H9 (cell line): ENCODE measurements around the gene VSIG10L. TPM values are rescaled to one million over a fixed set of nuclear protein-coding genes. Genes with fewer than 3 reads are reported as not detected.

ENCODE experiments used
- DNase-seq: peaks from one replicate; pipeline ENCODE4 v3.0.0-alpha.2; 2017
- H2AFZ ChIP-seq: one replicate; pipeline ENCODE4 v1.6.1; 2013; ENCODE audit warnings: mild to moderate bottlenecking, low read length, control low read depth, moderate library complexity
- H2AK5ac ChIP-seq: 2 replicates; pipeline ENCODE4 v1.6.1; 2013; ENCODE audit warnings: low read length, control low read depth, mixed read lengths; ENCODE audit not compliant: insufficient read length
- H2BK120ac ChIP-seq: one replicate; pipeline ENCODE4 v1.6.1; 2013; ENCODE audit warnings: low read depth, mild to moderate bottlenecking, low read length, control low read depth, inconsistent platforms; ENCODE audit not compliant: poor library complexity, severe bottlenecking
- H2BK12ac ChIP-seq: 2 replicates; pipeline ENCODE4 v1.6.1; 2013; ENCODE audit warnings: low read length, control low read depth, mixed read lengths, low read depth; ENCODE audit not compliant: insufficient read length
- H2BK15ac ChIP-seq: 2 replicates; pipeline ENCODE4 v1.6.1; 2013; ENCODE audit warnings: low read depth, low read length, control low read depth
- H2BK20ac ChIP-seq: one replicate; pipeline ENCODE4 v1.6.1; 2013; ENCODE audit warnings: low read depth, mild to moderate bottlenecking, low read length, control low read depth, inconsistent platforms; ENCODE audit not compliant: poor library complexity, severe bottlenecking
- H2BK5ac ChIP-seq: 2 replicates; pipeline ENCODE4 v1.6.1; 2013; ENCODE audit warnings: low read length, control low read depth, mixed read lengths; ENCODE audit not compliant: insufficient read length
- H3K14ac ChIP-seq: 2 replicates; pipeline ENCODE4 v1.6.1; 2013; ENCODE audit warnings: low read length, control low read depth; ENCODE audit not compliant: insufficient read depth
- H3K18ac ChIP-seq: 2 replicates; pipeline ENCODE4 v1.6.1; 2013; ENCODE audit warnings: low read depth, mild to moderate bottlenecking, mixed read lengths, low read length, control low read depth; ENCODE audit not compliant: insufficient read length
- H3K23ac ChIP-seq: 2 replicates; pipeline ENCODE4 v1.6.1; 2013; ENCODE audit warnings: low read length, control low read depth, mixed read lengths, low read depth; ENCODE audit not compliant: insufficient read length
- H3K23me2 ChIP-seq: 2 replicates; pipeline ENCODE4 v1.6.1; 2013; ENCODE audit warnings: low read depth, mild to moderate bottlenecking, mixed read lengths, low read length, control low read depth; ENCODE audit not compliant: insufficient read length, poor library complexity, severe bottlenecking
- H3K27ac ChIP-seq: 2 replicates; pipeline ENCODE4 v1.5.1; 2013; ENCODE audit warnings: low read length, control low read depth, mixed read lengths, low read depth; ENCODE audit not compliant: insufficient read length
- H3K27me3 ChIP-seq: 2 replicates; pipeline ENCODE4 v1.6.1; 2013; ENCODE audit warnings: low read length, control low read depth, inconsistent platforms; ENCODE audit not compliant: insufficient read depth
- H3K4ac ChIP-seq: 2 replicates; pipeline ENCODE4 v1.6.1; 2013; ENCODE audit warnings: low read depth, mild to moderate bottlenecking, control low read depth, inconsistent platforms, low read length, moderate library complexity
- H3K4me1 ChIP-seq: 2 replicates; pipeline ENCODE4 v1.6.1; 2013; ENCODE audit warnings: low read length, control low read depth, inconsistent platforms; ENCODE audit not compliant: insufficient read depth
- H3K4me2 ChIP-seq: 2 replicates; pipeline ENCODE4 v1.6.1; 2013; ENCODE audit warnings: low read length, control low read depth, mixed read lengths; ENCODE audit not compliant: insufficient read length, insufficient read depth
- H3K56ac ChIP-seq: 2 replicates; pipeline ENCODE4 v1.6.1; 2013; ENCODE audit warnings: low read depth, mild to moderate bottlenecking, mixed read lengths, low read length, control low read depth; ENCODE audit not compliant: insufficient read length
- H3K79me1 ChIP-seq: 2 replicates; pipeline ENCODE4 v1.6.1; 2013; ENCODE audit warnings: low read depth, mild to moderate bottlenecking, moderate library complexity, low read length, control low read depth, inconsistent platforms; ENCODE audit not compliant: insufficient read depth, poor library complexity, severe bottlenecking
- H3K79me2 ChIP-seq: 2 replicates; pipeline ENCODE4 v1.6.1; 2013; ENCODE audit warnings: low read length, control low read depth, inconsistent platforms; ENCODE audit not compliant: insufficient read depth
- H3K9ac ChIP-seq: 2 replicates; pipeline ENCODE4 v1.6.1; 2013; ENCODE audit warnings: low read length, control low read depth, mixed read lengths; ENCODE audit not compliant: insufficient read length; ENCODE audit errors: extremely low read depth
- H3K9me3 ChIP-seq: one replicate; pipeline ENCODE4 v1.6.1; 2013; ENCODE audit warnings: low read depth, low read length, inconsistent platforms; ENCODE audit not compliant: control insufficient read depth
- H3T11ph ChIP-seq: one replicate; pipeline ENCODE4 v1.6.1; 2013; ENCODE audit warnings: mild to moderate bottlenecking, low read length, control low read depth, inconsistent platforms
- H4K20me1 ChIP-seq: one replicate; pipeline ENCODE4 v1.6.1; 2013; ENCODE audit not compliant: control insufficient read depth, insufficient read length, insufficient read depth
- H4K5ac ChIP-seq: 2 replicates; pipeline ENCODE4 v1.6.1; 2013; ENCODE audit warnings: low read depth, mild to moderate bottlenecking, mixed read lengths, low read length, control low read depth; ENCODE audit not compliant: insufficient read length
- H4K8ac ChIP-seq: replicated peaks from 2 replicates; pipeline ENCODE4 v1.6.1; 2013; ENCODE audit warnings: low read length, control low read depth, mixed read lengths, low read depth; ENCODE audit not compliant: insufficient read length
- H4K91ac ChIP-seq: 2 replicates; pipeline ENCODE4 v1.6.1; 2013; ENCODE audit warnings: low read depth, mild to moderate bottlenecking, moderate library complexity, mixed read lengths, low read length, control low read depth; ENCODE audit not compliant: insufficient read length
- H3K27ac Mint-ChIP-seq, 3 experiments: 2 replicates in 2 of 3; 3 replicates in 1 of 3; pipeline ENCODE4 v1.8.0; 2020 to 2021; ENCODE audit warnings: mixed read lengths in 3 of 3, mild to moderate bottlenecking in 1 of 3, moderate library complexity in 1 of 3
- H3K27me3 Mint-ChIP-seq: 2 replicates; pipeline ENCODE4 v1.8.0; 2021; ENCODE audit warnings: low read depth, mild to moderate bottlenecking, moderate library complexity, mixed read lengths
- H3K36me3 Mint-ChIP-seq, 3 experiments: 2 replicates in 2 of 3; 3 replicates in 1 of 3; pipeline ENCODE4 v1.8.0; 2020 to 2021; ENCODE audit warnings: low read depth in 3 of 3, mixed read lengths in 3 of 3; ENCODE audit not compliant: insufficient read depth in 1 of 3
- H3K4me1 Mint-ChIP-seq, 2 experiments: 2 replicates each; pipeline ENCODE4 v1.8.0; 2020; ENCODE audit warnings: mixed read lengths in 2 of 2
- H3K4me3 Mint-ChIP-seq, 2 experiments: 2 replicates in 1 of 2; 3 replicates in 1 of 2; pipeline ENCODE4 v1.8.0; 2020 to 2021; ENCODE audit warnings: mild to moderate bottlenecking in 2 of 2, mixed read lengths in 2 of 2, moderate library complexity in 1 of 2
- H3K9me3 Mint-ChIP-seq, 2 experiments: 2 replicates in 1 of 2; 3 replicates in 1 of 2; pipeline ENCODE4 v1.8.0; 2020; ENCODE audit warnings: mild to moderate bottlenecking in 2 of 2, mixed read lengths in 2 of 2, moderate library complexity in 1 of 2
- WGBS: extraction: QIAGEN DNeasy Blood & Tissue Kit; methylation state at CpG from one replicate; pipeline ENCODE4 v1.1.7; 2013; ENCODE audit warnings: missing lambda C conversion rate, low lambda C conversion rate, mixed read lengths; ENCODE audit not compliant: insufficient read length; ENCODE audit errors: extremely low coverage; 5-methylcytosine and 5-hydroxymethylcytosine counted together
- total RNA-seq: library from RNA; stranded (reverse); gene quantifications from 2 replicates; pipeline ENCODE4 v1.2.1, GENCODE V29; 2021
- TF ChIP-seq, protein P1 (sequence below): fragments of 200-600 bp; sonication (generic); conservative IDR thresholded peaks from 3 replicates; pipeline ENCODE4 v1.8.0; 2021; ENCODE audit warnings: antibody characterized with exemption, mild to moderate bottlenecking

Gene VSIG10L
- total RNA-seq, 1 experiment from 2014 or later = 5.6 TPM

DNA sequence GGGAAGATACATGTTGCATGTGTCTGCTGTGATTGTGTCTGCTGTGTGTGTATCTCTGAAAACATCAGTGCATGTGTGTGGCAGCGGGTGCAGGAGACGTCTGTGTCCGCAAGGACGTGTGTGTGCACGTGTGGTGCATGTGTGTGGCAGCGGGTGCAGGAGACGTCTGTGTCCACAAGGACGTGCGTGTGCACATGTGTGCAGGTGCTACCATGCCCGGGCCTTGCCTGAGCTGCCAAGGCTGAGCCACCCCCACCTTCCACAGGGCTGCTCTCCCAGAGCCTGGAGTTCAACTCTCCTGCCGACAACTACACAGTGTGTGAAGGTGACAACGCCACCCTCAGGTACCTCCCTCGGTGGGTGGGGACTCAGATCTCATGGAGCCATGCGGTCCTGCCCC is 20.1 kb downstream of the VSIG10L start:
- no peaks in the 10 kb centered on the region for H3K27me3 ChIP-seq
- H3K18ac ChIP-seq = no peak overlapping the region
- H3K4me2 ChIP-seq = no peak overlapping the region
- H3K23ac ChIP-seq = no peak overlapping the region
- TF ChIP-seq, protein P1, sequence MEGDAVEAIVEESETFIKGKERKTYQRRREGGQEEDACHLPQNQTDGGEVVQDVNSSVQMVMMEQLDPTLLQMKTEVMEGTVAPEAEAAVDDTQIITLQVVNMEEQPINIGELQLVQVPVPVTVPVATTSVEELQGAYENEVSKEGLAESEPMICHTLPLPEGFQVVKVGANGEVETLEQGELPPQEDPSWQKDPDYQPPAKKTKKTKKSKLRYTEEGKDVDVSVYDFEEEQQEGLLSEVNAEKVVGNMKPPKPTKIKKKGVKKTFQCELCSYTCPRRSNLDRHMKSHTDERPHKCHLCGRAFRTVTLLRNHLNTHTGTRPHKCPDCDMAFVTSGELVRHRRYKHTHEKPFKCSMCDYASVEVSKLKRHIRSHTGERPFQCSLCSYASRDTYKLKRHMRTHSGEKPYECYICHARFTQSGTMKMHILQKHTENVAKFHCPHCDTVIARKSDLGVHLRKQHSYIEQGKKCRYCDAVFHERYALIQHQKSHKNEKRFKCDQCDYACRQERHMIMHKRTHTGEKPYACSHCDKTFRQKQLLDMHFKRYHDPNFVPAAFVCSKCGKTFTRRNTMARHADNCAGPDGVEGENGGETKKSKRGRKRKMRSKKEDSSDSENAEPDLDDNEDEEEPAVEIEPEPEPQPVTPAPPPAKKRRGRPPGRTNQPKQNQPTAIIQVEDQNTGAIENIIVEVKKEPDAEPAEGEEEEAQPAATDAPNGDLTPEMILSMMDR = no peak
- no peaks in the 10 kb centered on the region for H3K23me2 ChIP-seq
- H2BK15ac ChIP-seq = no peak overlapping the region
- no peak overlapping the region for H3K9ac ChIP-seq
- no peaks in the 10 kb centered on the region for H3K79me2 ChIP-seq
- no peak overlapping the region for H3K14ac ChIP-seq
- no peak for DNase-seq
- H3K4ac ChIP-seq = no peak overlapping the region
- H3K4me1 ChIP-seq = no peaks in the 10 kb centered on the region; the same call in 1 of the 2 replicates
- peaks cover 5% of the 10 kb centered on the region for H3K27me3 Mint-ChIP-seq
- H3T11ph ChIP-seq = no peak overlapping the region
- H2BK5ac ChIP-seq = no peak overlapping the region
- no peaks in the 10 kb centered on the region for H3K9me3 ChIP-seq
- no peak overlapping the region for H2AFZ ChIP-seq
- H4K5ac ChIP-seq = no peak overlapping the region
- no peak overlapping the region for H2AK5ac ChIP-seq
- peaks cover 3 to 12% (median 9%) of the 10 kb centered on the region in 3 experiments; a peak in 4 of 7 replicates for H3K36me3 Mint-ChIP-seq
- no peak overlapping the region for H3K4me3 Mint-ChIP-seq
- H3K27ac Mint-ChIP-seq = no peak overlapping the region
- H2BK12ac ChIP-seq = no peak overlapping the region
- H3K9me3 Mint-ChIP-seq = no peaks in the 10 kb centered on the region
- H2BK120ac ChIP-seq = no peak overlapping the region
- no peak overlapping the region for H3K27ac ChIP-seq
- H2BK20ac ChIP-seq = no peak overlapping the region
- H4K20me1 ChIP-seq = no peaks in the 10 kb centered on the region
- H4K8ac ChIP-seq = no peak overlapping the region
- no peaks in the 10 kb centered on the region for H3K79me1 ChIP-seq
- H3K4me1 Mint-ChIP-seq = peaks cover 4 to 9% of the 10 kb centered on the region in 2 experiments; a peak in 3 of 4 replicates
- no peak overlapping the region for H3K56ac ChIP-seq
- no CpG with 5 or more reads among the region's 14 CpGs for WGBS
- no peak overlapping the region for H4K91ac ChIP-seq
